K562 (cell line): ENCODE data around the gene ZNF687. TPM values are rescaled to one million over a fixed set of nuclear protein-coding genes. Genes with fewer than 3 reads are reported as not detected.
A peak's percentile ranks its signal among the peaks of the same experiment; 100 is the strongest.

Experiments
- CBX2 ChIP-seq: fragments of 200-600 bp; sonication (generic); IDR thresholded peaks from one replicate; pipeline ENCODE4 v1.6.1; 2012; ENCODE audit warnings: mild to moderate bottlenecking, low read length, inconsistent platforms; ENCODE audit not compliant: insufficient read depth, poor library complexity, severe bottlenecking
- PHB ChIP-seq: fragments of 250-450 bp; sonication (Bioruptor Pico); IDR thresholded peaks from 2 replicates; pipeline ENCODE4 v1.5.0; 2021
- SRSF9 ChIP-seq: fragments of 200-400 bp; formaldehyde crosslinking; IDR thresholded peaks from 2 replicates; pipeline ENCODE4 v1.6.1; 2017; ENCODE audit warnings: low read depth, low read length, borderline replicate concordance
- ZFP30 ChIP-seq: fragments of 250-450 bp; sonication (Bioruptor Pico); IDR thresholded peaks from 2 replicates; pipeline ENCODE4 v1.8.0; 2022; ENCODE audit warnings: moderate library complexity, mild to moderate bottlenecking, inconsistent platforms, borderline replicate concordance
- ZNF263 ChIP-seq: sonication (generic); formaldehyde crosslinking; IDR thresholded peaks from 2 replicates; pipeline ENCODE4 v1.8.0; 2022; ENCODE audit warnings: mild to moderate bottlenecking, missing genetic modification reagents, borderline replicate concordance
- ZNF707 ChIP-seq: fragments of 250-450 bp; sonication (Bioruptor Pico); conservative IDR thresholded peaks from 2 replicates; pipeline ENCODE4 v1.8.0; 2022; ENCODE audit warnings: inconsistent platforms, mild to moderate bottlenecking, moderate library complexity
- ZNF79 ChIP-seq: fragments of 250-450 bp; sonication (Bioruptor Pico); IDR thresholded peaks from 2 replicates; pipeline ENCODE4 v1.4.0; 2020; ENCODE audit warnings: low read depth, mild to moderate bottlenecking, moderate library complexity
- polyA plus RNA-seq, 8 experiments: library from polyadenylated mRNA; depleted of rRNA in 4 of 8; stranded (reverse) in 5 of 8; unstranded in 3 of 8; fragments of >200 nt; fragmentation: Nextera tagmentation in 2 of 8; fragmentation: Illumina TruSeq in 1 of 8; extraction: Ambion mirVana in 2 of 8; extraction: Trizol in 1 of 8; gene quantifications; 2 replicates each; pipeline versions ENCODE4 v1.2.1 to v1.2.3, GENCODE V29; 2011 to 2014; ENCODE audit warnings: inconsistent platforms in 1 of 8, missing spikeins in 1 of 8
- total RNA-seq, 7 experiments: library from RNA; depleted of rRNA in 6 of 7; stranded (reverse); fragments of >200 nt in 6 of 7; fragmentation: Illumina TruSeq in 2 of 7; extraction: Trizol in 2 of 7; gene quantifications; 2 replicates each; pipeline versions ENCODE4 v1.2.1 to v1.2.3, GENCODE V29; 2011 to 2021; ENCODE audit warnings: low replicate concordance in 1 of 7
- TF ChIP-seq, protein P1 (sequence below), 2 experiments: fragments of 450-650 bp in 1 of 2; sonication (generic) in 1 of 2; formaldehyde crosslinking in 1 of 2; IDR thresholded peaks; 2 replicates each; pipeline versions ENCODE4 v1.7.1 to v1.9.0; 2016 to 2022; ENCODE audit warnings: inconsistent platforms in 1 of 2, mild to moderate bottlenecking in 1 of 2, missing genetic modification reagents in 1 of 2
- TF ChIP-seq, protein P2 (sequence below), 2 experiments: fragments of 450-650 bp; IDR thresholded peaks; 2 replicates each; pipeline ENCODE4 v1.6.1; 2016
- TF ChIP-seq, protein P3 (sequence below), 2 experiments: fragments of 250-450 bp in 1 of 2; fragments of 450-650 bp in 1 of 2; sonication (Bioruptor Pico) in 1 of 2; IDR thresholded peaks; 2 replicates each; pipeline versions ENCODE4 v1.6.1 to v1.8.0; 2016 to 2021; ENCODE audit warnings: mild to moderate bottlenecking in 2 of 2, moderate library complexity in 2 of 2, missing compliant biosample characterization in 1 of 2, missing genetic modification characterization in 1 of 2
- TF ChIP-seq, protein P4 (sequence below), 2 experiments: IDR thresholded peaks; 2 replicates each; pipeline ENCODE4 v1.6.1; 2012; ENCODE audit warnings: improper control_type of control experiment in 2 of 2, low read depth in 2 of 2, low read length in 2 of 2, borderline replicate concordance in 1 of 2

Gene ZNF687
- total and polyA plus RNA-seq, 9 of the 15 experiments (the other 6 are each of a cell fraction or from before 2014, with no cell fraction given): 0.13 to 26.4 (median 10.6) TPM

DNA sequence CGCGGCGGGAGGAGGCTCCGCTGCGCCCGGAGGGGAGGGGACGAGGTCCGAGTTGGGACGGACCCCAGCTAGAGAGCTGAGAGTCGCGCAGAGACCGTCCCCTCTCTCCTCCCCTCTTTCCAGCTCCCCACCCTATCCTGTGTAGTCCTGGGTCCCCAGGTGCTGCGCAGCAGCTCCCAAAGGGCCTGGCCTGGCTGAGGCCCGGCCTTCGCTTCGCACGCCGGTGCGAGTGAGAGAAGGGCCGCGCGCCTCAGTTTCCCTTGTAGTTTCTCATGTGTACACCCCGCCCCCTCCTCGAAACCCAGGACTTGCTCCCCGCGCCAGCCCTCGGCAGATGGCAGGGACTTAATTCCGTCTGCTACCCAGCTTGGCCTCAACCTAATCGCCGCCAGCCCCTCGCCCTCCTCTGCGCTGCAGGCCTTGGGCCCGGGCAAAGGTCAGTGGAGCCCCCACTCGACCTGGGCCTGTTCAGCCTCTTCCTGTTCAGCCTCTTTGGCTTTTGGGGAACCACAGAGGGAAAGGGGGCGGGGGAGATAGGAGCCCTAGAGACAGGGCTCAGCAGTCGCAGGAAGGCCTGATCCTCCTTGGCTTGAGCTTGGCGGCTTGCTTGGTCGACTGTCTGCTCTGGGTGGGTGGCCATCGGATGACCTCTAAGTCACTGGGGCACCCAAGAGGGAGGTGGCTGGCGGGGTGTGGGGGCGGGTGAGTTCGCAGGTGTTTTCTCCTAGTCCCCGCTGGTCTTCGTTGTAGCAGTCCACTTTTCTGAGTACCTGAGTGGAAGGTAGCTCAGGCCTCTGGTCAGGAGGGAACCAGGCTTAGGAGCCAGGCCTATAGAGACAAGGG lies 1.0 kb downstream of the ZNF687 start (continued):
- TF ChIP-seq, protein P1, sequence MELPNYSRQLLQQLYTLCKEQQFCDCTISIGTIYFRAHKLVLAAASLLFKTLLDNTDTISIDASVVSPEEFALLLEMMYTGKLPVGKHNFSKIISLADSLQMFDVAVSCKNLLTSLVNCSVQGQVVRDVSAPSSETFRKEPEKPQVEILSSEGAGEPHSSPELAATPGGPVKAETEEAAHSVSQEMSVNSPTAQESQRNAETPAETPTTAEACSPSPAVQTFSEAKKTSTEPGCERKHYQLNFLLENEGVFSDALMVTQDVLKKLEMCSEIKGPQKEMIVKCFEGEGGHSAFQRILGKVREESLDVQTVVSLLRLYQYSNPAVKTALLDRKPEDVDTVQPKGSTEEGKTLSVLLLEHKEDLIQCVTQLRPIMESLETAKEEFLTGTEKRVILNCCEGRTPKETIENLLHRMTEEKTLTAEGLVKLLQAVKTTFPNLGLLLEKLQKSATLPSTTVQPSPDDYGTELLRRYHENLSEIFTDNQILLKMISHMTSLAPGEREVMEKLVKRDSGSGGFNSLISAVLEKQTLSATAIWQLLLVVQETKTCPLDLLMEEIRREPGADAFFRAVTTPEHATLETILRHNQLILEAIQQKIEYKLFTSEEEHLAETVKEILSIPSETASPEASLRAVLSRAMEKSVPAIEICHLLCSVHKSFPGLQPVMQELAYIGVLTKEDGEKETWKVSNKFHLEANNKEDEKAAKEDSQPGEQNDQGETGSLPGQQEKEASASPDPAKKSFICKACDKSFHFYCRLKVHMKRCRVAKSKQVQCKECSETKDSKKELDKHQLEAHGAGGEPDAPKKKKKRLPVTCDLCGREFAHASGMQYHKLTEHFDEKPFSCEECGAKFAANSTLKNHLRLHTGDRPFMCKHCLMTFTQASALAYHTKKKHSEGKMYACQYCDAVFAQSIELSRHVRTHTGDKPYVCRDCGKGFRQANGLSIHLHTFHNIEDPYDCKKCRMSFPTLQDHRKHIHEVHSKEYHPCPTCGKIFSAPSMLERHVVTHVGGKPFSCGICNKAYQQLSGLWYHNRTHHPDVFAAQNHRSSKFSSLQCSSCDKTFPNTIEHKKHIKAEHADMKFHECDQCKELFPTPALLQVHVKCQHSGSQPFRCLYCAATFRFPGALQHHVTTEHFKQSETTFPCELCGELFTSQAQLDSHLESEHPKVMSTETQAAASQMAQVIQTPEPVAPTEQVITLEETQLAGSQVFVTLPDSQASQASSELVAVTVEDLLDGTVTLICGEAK (IDR thresholded peaks at IDR 0.05): no peak
- TF ChIP-seq, protein P1 (CRISPR knock-in tag; IDR thresholded peaks at IDR 0.05): no peak
- TF ChIP-seq ZFP30 (CRISPR knock-in tag) (no peak), ZNF79 (CRISPR knock-in tag) (no peak), ZNF707 (no peak), CBX2 (no peak), PHB (CRISPR knock-in tag) (no peak), ZNF263 (CRISPR knock-in tag) (no peak), SRSF9 (no peak)
- TF ChIP-seq, protein P2, sequence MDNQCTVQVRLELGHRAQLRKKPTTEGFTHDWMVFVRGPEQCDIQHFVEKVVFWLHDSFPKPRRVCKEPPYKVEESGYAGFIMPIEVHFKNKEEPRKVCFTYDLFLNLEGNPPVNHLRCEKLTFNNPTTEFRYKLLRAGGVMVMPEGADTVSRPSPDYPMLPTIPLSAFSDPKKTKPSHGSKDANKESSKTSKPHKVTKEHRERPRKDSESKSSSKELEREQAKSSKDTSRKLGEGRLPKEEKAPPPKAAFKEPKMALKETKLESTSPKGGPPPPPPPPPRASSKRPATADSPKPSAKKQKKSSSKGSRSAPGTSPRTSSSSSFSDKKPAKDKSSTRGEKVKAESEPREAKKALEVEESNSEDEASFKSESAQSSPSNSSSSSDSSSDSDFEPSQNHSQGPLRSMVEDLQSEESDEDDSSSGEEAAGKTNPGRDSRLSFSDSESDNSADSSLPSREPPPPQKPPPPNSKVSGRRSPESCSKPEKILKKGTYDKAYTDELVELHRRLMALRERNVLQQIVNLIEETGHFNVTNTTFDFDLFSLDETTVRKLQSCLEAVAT (IDR thresholded peaks at IDR 0.05): 0 out of 4 replicates have a peak, but pooled peaks of 1 of the 2 experiments have one; percentile 19
- TF ChIP-seq, protein P3, sequence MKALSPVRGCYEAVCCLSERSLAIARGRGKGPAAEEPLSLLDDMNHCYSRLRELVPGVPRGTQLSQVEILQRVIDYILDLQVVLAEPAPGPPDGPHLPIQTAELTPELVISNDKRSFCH (CRISPR knock-in tag; IDR thresholded peaks at IDR 0.05): no peak
- TF ChIP-seq, protein P3 (tag; IDR thresholded peaks at IDR 0.05): 0 out of 2 replicates have a peak, but pooled peaks have one; percentile 29
- TF ChIP-seq, protein P4, sequence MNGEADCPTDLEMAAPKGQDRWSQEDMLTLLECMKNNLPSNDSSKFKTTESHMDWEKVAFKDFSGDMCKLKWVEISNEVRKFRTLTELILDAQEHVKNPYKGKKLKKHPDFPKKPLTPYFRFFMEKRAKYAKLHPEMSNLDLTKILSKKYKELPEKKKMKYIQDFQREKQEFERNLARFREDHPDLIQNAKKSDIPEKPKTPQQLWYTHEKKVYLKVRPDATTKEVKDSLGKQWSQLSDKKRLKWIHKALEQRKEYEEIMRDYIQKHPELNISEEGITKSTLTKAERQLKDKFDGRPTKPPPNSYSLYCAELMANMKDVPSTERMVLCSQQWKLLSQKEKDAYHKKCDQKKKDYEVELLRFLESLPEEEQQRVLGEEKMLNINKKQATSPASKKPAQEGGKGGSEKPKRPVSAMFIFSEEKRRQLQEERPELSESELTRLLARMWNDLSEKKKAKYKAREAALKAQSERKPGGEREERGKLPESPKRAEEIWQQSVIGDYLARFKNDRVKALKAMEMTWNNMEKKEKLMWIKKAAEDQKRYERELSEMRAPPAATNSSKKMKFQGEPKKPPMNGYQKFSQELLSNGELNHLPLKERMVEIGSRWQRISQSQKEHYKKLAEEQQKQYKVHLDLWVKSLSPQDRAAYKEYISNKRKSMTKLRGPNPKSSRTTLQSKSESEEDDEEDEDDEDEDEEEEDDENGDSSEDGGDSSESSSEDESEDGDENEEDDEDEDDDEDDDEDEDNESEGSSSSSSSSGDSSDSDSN (IDR thresholded peaks at IDR 0.05; ENCODE audit: borderline replicate concordance in 1 of 2, low read depth in 2 of 2, low read length in 2 of 2): 0 out of 4 replicates have a peak, but pooled peaks of 1 of the 2 experiments have one; percentile 28
